CD4-positive, CD25-positive, alpha-beta regulatory T cell (primary cell): ENCODE measurements around the gene ING3. TPM values are rescaled to one million over a fixed set of nuclear protein-coding genes. Genes with fewer than 3 reads are reported as not detected.
"Not testable (repeated sequence)": the region's sequence is repeated elsewhere in the genome, so short reads cannot be mapped to it uniquely, and the experiment has no call there.

ENCODE experiments used
- ATAC-seq, 2 donors: fragments of 150-1000 bp; cut with Tn5 transposase; one replicate each; pipeline ENCODE4 v1.10.0; 2021; ENCODE audit warnings: low read depth in 2 of 2, moderate number of reproducible peaks in 2 of 2, moderate library complexity in 1 of 2
- DNase-seq, 3 donors: peaks; one replicate each; pipeline versions ENCODE4 v3.0.0 to v3.0.0-alpha.2; 2012 to 2022; ENCODE audit warnings: mixed read lengths in 1 of 3
- H3K27ac ChIP-seq: one replicate; pipeline ENCODE4 v1.7.0; 2013; ENCODE audit warnings: mild to moderate bottlenecking, low read length; ENCODE audit not compliant: insufficient read depth, poor library complexity, severe bottlenecking
- H3K27me3 ChIP-seq: one replicate; pipeline ENCODE4 v1.7.0; 2013; ENCODE audit warnings: low read length; ENCODE audit not compliant: control insufficient read depth, insufficient read depth
- H3K36me3 ChIP-seq: one replicate; pipeline ENCODE4 v1.7.0; 2013; ENCODE audit warnings: mild to moderate bottlenecking, low read length, moderate library complexity; ENCODE audit not compliant: control insufficient read depth, insufficient read depth
- H3K4me1 ChIP-seq: 2 replicates; pipeline ENCODE4 v1.7.0; 2013; ENCODE audit warnings: mild to moderate bottlenecking, low read length; ENCODE audit not compliant: insufficient read depth, control insufficient read depth, poor library complexity, severe bottlenecking
- H3K4me3 ChIP-seq: one replicate; pipeline ENCODE4 v1.7.0; 2013; ENCODE audit warnings: low read depth, mild to moderate bottlenecking, low read length, moderate library complexity
- H3K9me3 ChIP-seq, 2 experiments: 1 replicate in 1 of 2; 2 replicates in 1 of 2; pipeline ENCODE4 v1.7.0; 2013; ENCODE audit warnings: low read length in 2 of 2, mild to moderate bottlenecking in 1 of 2, moderate library complexity in 1 of 2; ENCODE audit not compliant: control insufficient read depth in 2 of 2
- H3K27ac Mint-ChIP-seq, 3 donors: one replicate each; pipeline ENCODE4 v1.8.0; 2020 to 2022; ENCODE audit warnings: mild to moderate bottlenecking in 3 of 3, mixed read lengths in 3 of 3, moderate library complexity in 2 of 3
- H3K27me3 Mint-ChIP-seq: one replicate; pipeline ENCODE4 v1.8.0; 2022; ENCODE audit warnings: mild to moderate bottlenecking, mixed read lengths
- H3K36me3 Mint-ChIP-seq: one replicate; pipeline ENCODE4 v1.8.0; 2020; ENCODE audit warnings: mixed read lengths
- H3K4me1 Mint-ChIP-seq, 4 donors: one replicate each; pipeline ENCODE4 v1.8.0; 2020 to 2022; ENCODE audit warnings: mixed read lengths in 4 of 4, mild to moderate bottlenecking in 1 of 4
- H3K4me3 Mint-ChIP-seq, 4 donors: one replicate each; pipeline ENCODE4 v1.8.0; 2020 to 2022; ENCODE audit warnings: mild to moderate bottlenecking in 4 of 4, mixed read lengths in 4 of 4, moderate library complexity in 3 of 4
- H3K9me3 Mint-ChIP-seq, 7 donors: one replicate each; pipeline ENCODE4 v1.8.0; 2020 to 2022; ENCODE audit warnings: mixed read lengths in 7 of 7, mild to moderate bottlenecking in 3 of 7, moderate library complexity in 2 of 7
- polyA plus RNA-seq, 4 donors: library from polyadenylated mRNA; unstranded; fragments of 300-500 nt; fragmentation: Illumina TruSeq; gene quantifications; one replicate each; pipeline ENCODE4 v1.2.3, GENCODE V29; 2021
- total RNA-seq: library from RNA; stranded (reverse); gene quantifications from one replicate; pipeline ENCODE4 v1.2.3, GENCODE V29; 2022

The ING3 gene
- total and polyA plus RNA-seq, 5 donors from 2014 or later, result 30.4 to 49.3 (median 40.2) TPM

DNA sequence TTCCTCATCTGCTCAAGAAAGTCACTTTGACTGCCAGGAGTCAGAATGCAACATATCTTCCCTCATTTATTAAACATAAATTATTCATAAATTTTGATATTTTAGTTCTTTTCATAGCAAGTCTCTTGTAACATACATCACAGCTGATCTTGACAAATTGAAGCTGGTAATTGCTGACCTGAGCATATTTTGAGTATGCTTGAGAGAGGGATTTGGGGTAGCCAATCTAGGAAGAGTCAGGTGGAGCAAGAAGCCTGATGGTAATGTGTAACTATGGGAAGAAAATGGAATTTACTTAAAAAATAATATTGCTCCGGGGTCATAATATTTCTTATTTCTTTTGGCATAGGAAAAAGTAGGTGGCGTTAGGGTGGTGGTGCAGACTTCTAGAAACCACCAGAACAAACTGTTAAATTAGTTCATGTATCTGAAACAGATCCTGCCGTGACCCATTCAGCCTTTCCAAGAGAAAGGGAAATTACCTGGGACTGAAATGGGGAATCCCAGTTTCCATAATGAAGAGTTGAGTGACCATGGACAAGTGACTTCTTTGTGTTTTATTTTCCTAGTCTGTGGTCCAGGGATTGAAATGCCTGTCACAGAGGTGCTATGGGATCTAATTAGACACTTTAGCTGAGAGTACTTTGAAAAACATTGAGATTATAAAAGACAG, 50.8 kb downstream of the ING3 start:
- Mint-ChIP-seq H3K9me3 (no peaks in the 10 kb centered on the region), H3K27ac (no peak overlapping the region), H3K36me3 (no peaks in the 10 kb centered on the region), H3K27me3 (peaks cover 17% of the 10 kb centered on the region), H3K4me1 (peaks cover 0 to 8% (median 4%) of the 10 kb centered on the region in 4 donors), H3K4me3 (no peak overlapping the region)
- H3K4me3 ChIP-seq, result no peak overlapping the region
- no peaks in the 10 kb centered on the region for H3K4me1 ChIP-seq
- DNase-seq (no peak), ATAC-seq (no peak)
- no peak overlapping the region for H3K27ac ChIP-seq
- H3K27me3 ChIP-seq, result peaks cover 4% of the 10 kb centered on the region
- H3K36me3 ChIP-seq, result no peaks in the 10 kb centered on the region
- H3K9me3 ChIP-seq, result no peaks in the 10 kb centered on the region

DNA sequence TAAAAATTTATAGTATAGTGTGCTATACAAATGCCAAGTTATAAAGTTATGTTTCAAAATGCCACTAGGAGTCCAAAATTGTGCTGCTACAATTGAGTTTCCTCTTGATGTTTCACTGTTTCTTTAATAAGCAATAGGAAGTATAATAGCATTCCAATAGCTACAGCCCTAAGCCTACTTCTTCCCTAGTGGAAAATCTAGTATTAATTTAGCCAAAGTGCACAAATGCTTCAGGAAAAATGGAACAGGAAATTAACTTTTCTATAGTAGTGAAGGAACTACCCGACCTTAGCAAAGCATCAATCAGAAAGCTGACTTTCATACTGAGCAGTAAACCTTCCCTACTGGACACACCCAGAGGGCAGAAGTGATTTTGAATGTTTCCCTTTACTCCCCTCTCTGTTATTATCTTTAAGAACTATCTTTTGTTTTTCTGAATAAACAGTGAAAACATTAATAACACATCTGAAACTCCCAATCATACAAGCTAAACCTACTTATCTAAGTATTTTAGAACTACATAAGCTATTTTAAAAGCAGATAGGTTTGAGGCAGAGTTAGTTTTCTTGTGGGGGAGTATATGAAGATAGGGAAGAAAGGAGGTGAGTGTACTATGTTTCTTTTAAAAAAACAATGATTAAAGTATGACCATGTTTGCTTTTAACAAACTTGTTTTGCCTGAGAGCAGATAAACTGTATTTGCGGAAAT, 51.6 kb downstream of the ING3 start:
- Histone ChIP-seq H3K4me3 (no peak overlapping the region), H3K9me3 (no peaks in the 10 kb centered on the region), H3K36me3 (no peaks in the 10 kb centered on the region), H3K27me3 (no peaks in the 10 kb centered on the region), H3K27ac (no peak overlapping the region), H3K4me1 (no peaks in the 10 kb centered on the region)
- Mint-ChIP-seq H3K27ac (no peak overlapping the region), H3K4me3 (no peak overlapping the region), H3K4me1 (peaks cover 0 to 6% (median 1%) of the 10 kb centered on the region in 4 donors), H3K27me3 (peaks cover 10% of the 10 kb centered on the region), H3K9me3 (peaks cover 0 to 3% (median 0%) of the 10 kb centered on the region in 7 donors), H3K36me3 (no peaks in the 10 kb centered on the region)
- ATAC-seq (no peak), DNase-seq (no peak)

DNA sequence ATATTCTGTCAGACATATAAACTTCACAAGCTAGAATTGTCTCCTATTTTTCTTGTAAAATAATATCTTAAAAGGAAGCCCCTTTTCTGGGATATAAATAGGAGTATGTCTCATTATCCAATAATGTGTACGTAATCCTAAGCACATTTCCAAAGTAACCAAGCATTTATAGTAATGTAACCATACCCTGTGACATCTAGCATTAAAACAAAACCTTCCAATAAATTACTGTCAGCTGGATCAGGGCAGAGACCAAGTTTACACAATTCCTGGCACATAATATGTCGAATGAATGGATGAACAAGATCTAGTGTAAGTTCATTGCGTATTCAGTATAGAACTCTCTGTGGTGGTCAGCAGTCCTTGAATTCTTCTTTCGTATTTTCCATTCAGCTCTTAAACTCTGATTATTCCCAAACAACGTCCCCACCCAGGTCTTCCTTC, 52.2 kb downstream of the ING3 start:
- Mint-ChIP-seq H3K27ac (no peak overlapping the region), H3K9me3 (peaks cover 0 to 3% (median 0%) of the 10 kb centered on the region in 7 donors), H3K27me3 (peaks cover 13% of the 10 kb centered on the region), H3K36me3 (no peaks in the 10 kb centered on the region), H3K4me3 (no peak overlapping the region), H3K4me1 (peaks cover 0 to 6% (median 1%) of the 10 kb centered on the region in 4 donors)
- Histone ChIP-seq H3K9me3 (no peaks in the 10 kb centered on the region), H3K36me3 (no peaks in the 10 kb centered on the region), H3K4me1 (no peaks in the 10 kb centered on the region), H3K4me3 (no peak overlapping the region), H3K27ac (no peak overlapping the region), H3K27me3 (no peaks in the 10 kb centered on the region)
- no peak for DNase-seq
- no peak for ATAC-seq

DNA sequence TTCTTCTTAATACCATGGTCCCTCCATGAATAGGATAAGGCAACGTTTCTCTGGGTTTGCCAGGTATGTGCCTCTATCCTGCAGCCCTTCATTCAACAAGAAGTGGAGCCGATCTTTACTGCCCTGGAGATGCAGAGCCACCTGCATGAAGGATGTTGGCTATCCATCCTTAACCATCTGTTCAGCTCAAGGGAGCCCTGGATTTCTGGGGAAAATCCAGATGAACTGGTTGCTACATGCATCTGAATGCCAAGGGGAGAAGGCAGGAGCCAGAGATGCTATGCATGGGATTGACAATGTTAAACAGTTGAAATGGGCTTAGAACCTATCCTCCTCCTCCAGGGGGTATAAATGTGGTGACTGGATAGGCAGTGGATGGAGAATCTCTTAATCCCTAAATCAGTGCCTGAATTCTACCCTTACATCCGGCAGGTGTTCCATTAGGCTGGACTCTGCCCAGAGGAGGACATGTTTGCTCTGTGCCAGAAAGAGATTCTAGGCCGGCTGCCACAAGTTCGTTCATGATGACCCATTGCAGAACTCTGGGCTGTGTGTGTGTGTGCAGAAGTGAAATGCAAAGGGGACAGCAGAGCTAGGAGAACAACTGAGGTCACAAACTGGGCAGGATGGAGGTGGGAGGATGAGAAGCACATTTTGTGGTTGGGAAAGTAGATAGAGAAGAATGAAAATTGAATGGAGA, 53.6 kb downstream of the ING3 start:
- H3K36me3 ChIP-seq, result no peaks in the 10 kb centered on the region

DNA sequence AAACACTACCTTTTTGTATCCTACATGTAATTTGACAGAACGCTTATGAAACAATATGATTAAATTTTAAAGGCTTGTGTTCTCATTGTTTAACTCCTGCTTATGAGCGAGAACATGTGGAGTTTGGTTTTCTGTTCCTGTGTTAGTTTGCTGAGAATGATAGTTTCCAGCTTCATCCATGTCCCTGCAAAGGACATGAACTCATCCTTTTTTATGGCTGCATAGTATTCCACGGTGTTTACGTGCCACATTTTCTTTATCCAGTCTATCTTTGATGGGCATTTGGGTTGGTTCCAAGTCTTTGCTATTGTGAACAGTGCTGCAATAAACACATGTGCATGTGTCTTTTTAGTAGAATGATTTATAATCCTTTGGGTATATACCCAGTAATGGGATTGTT, 54.5 kb downstream of the ING3 start:
- H3K36me3 Mint-ChIP-seq, H3K27ac ChIP-seq, H3K4me3 Mint-ChIP-seq, H3K4me1 ChIP-seq, H3K4me3 ChIP-seq, H3K9me3 ChIP-seq, DNase-seq, H3K27me3 ChIP-seq, H3K36me3 ChIP-seq, ATAC-seq, H3K27ac Mint-ChIP-seq, H3K4me1 Mint-ChIP-seq, H3K9me3 Mint-ChIP-seq: not testable (repeated sequence)
- H3K27me3 Mint-ChIP-seq, result peaks cover 18% of the 10 kb centered on the region

More for the DNA sequence above, 53.6 kb downstream of the ING3 start:
- peaks cover 15% of the 10 kb centered on the region for H3K27me3 Mint-ChIP-seq
- H3K27ac ChIP-seq, result no peak overlapping the region
- peaks cover 0 to 6% (median 1%) of the 10 kb centered on the region in 4 donors for H3K4me1 Mint-ChIP-seq
- no peaks in the 10 kb centered on the region for H3K9me3 ChIP-seq
- H3K27me3 ChIP-seq, result peaks cover 1% of the 10 kb centered on the region
- H3K4me3 ChIP-seq, result no peak overlapping the region
- no peak overlapping the region for H3K4me3 Mint-ChIP-seq
- no peak for ATAC-seq
- H3K9me3 Mint-ChIP-seq, result peaks cover 0 to 3% (median 0%) of the 10 kb centered on the region in 7 donors
- DNase-seq, result no peak
- H3K27ac Mint-ChIP-seq, result no peak overlapping the region
- no peaks in the 10 kb centered on the region for H3K36me3 Mint-ChIP-seq
- no peaks in the 10 kb centered on the region for H3K4me1 ChIP-seq

DNA sequence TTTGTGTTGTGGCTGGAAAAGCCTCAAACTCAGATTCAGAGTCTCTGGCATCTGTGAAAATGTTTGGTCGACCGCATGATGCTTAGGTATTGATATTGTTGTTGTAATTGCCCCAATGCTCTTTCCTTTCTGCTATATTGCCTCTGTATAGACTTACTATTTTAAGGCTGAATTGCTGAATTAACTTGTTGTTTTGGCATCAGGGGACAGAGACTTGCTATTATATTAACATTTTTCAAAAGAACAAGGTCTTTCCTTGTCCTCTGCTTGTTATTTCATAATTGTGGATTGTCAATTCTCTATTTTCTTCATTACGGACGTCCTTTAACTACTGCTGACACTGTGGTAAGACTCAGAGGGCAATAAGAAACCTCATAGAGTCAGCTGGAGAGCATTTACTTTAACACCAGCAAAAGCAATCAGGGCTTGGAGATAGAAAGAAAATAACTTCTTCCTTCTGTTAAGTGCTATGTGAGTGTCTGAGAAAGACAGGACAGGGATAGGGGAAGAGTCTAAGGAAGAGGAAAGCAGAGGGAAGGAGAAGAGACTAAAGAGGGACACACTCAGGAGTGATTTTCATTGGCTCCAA, 55.5 kb downstream of the ING3 start:
- H3K9me3 Mint-ChIP-seq, result peaks cover 0 to 3% (median 0%) of the 10 kb centered on the region in 7 donors
- Histone ChIP-seq H3K4me1 (no peaks in the 10 kb centered on the region), H3K27me3 (peaks cover 1% of the 10 kb centered on the region), H3K36me3 (no peaks in the 10 kb centered on the region), H3K27ac (no peak overlapping the region), H3K4me3 (no peak overlapping the region), H3K9me3 (no peaks in the 10 kb centered on the region)
- peak overlapping the region in 1 of 3 donors; percentile 61 for H3K27ac Mint-ChIP-seq
- peaks cover 16% of the 10 kb centered on the region for H3K27me3 Mint-ChIP-seq
- ATAC-seq (no peak), DNase-seq (no peak)
- no peak overlapping the region for H3K4me3 Mint-ChIP-seq
- H3K36me3 Mint-ChIP-seq, result no peaks in the 10 kb centered on the region
- H3K4me1 Mint-ChIP-seq, result no peaks in the 10 kb centered on the region

DNA sequence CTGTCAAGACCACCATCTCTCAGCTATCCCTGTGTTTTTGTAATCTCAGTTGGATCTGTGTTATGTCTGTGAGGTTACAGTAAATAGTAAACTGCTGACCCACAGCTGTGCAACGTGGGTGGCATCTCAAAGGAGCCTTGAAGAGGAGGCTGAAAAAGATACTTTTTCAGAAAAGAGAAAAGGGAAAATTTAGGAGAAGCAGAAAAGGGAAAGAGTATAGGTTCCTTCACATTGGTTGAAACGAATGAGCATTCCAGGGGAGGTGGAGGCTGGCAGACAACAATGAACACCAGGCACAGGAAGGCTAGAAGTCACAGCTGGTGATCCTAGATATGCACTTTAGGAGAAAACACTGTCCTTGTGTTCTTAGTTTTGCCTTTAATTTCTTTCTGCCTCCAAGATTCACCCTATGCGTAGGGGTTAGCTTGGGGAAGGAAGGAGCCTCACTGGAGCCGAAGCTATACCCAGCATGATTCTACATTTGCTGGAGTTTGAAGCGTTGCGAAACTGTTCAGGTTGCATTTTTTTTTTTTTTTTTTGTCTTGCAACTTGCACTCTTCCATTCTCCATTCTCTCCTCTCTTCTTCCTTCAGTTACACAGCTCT, 56.2 kb downstream of the ING3 start:
- peaks cover 1% of the 10 kb centered on the region for H3K27me3 ChIP-seq
- DNase-seq, result no peak
- H3K27me3 Mint-ChIP-seq, result peaks cover 16% of the 10 kb centered on the region
- H3K4me1 ChIP-seq, result no peaks in the 10 kb centered on the region
- peaks cover 0 to 3% (median 0%) of the 10 kb centered on the region in 7 donors for H3K9me3 Mint-ChIP-seq
- ATAC-seq, result no peak
- no peaks in the 10 kb centered on the region for H3K36me3 Mint-ChIP-seq
- no peak overlapping the region for H3K27ac ChIP-seq
- H3K36me3 ChIP-seq, result no peaks in the 10 kb centered on the region
- H3K4me1 Mint-ChIP-seq, result no peaks in the 10 kb centered on the region
- no peak overlapping the region for H3K27ac Mint-ChIP-seq
- no peaks in the 10 kb centered on the region for H3K9me3 ChIP-seq
- H3K4me3 ChIP-seq, result no peak overlapping the region
- no peak overlapping the region for H3K4me3 Mint-ChIP-seq
